AG09309 (cell line): ENCODE measurements around the gene CELSR1.

Experiments used
- DNase-seq: peaks from one replicate; pipeline ENCODE4 v3.0.0-alpha.2; 2010; ENCODE audit warnings: low read depth
- H3K4me3 ChIP-seq: 2 replicates; pipeline ENCODE4 v1.5.1; 2011; ENCODE audit warnings: mild to moderate bottlenecking, low read depth, low read length, moderate library complexity; ENCODE audit not compliant: control insufficient read depth
- TF ChIP-seq, protein P1 (sequence below): IDR thresholded peaks from 2 replicates; pipeline ENCODE4 v1.5.1; 2011; ENCODE audit warnings: mild to moderate bottlenecking, low read depth, low read length, inconsistent platforms; ENCODE audit not compliant: insufficient read depth, control insufficient read depth; ENCODE audit errors: missing control alignments

CELSR1 gene

DNA sequence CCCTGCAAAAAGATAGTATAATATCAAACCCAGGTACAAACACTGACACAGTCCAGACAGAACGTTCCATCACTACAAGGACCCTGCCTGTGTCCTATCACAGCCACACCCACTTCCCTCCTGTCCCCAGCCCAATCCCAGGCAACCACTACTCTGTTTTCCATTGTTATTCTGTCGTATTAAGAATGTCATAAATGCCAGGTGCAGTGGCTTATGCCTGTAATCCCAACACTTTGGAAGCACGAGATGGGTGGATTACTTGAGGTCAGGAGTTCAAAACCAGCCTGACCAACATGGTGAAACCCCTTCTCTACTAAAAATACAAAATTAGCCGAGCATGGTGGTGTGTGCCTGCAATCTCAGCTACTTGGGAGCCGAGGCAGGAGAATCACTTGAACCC, 112.9 kb downstream of the CELSR1 start:
- no peak for DNase-seq

DNA sequence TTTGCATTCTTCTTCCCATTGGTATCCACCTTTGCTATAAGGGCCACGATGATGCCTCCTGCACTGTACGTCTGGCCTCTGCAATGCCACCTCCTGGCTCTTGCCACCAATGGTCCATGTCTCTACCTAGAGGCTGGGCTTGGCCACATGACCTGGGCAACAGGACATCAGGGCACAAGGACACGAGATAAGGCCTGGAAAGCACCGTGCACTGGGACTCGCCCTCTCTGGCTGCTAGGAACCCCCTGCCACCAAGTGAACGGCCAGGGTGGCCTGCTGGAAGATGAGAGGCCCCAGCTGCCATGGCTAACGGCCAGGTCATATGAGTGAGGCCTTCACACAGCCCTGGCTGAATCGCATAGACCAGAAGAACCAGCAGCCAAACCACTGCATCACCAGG, 114.5 kb downstream of the CELSR1 start:
- TF ChIP-seq, protein P1, sequence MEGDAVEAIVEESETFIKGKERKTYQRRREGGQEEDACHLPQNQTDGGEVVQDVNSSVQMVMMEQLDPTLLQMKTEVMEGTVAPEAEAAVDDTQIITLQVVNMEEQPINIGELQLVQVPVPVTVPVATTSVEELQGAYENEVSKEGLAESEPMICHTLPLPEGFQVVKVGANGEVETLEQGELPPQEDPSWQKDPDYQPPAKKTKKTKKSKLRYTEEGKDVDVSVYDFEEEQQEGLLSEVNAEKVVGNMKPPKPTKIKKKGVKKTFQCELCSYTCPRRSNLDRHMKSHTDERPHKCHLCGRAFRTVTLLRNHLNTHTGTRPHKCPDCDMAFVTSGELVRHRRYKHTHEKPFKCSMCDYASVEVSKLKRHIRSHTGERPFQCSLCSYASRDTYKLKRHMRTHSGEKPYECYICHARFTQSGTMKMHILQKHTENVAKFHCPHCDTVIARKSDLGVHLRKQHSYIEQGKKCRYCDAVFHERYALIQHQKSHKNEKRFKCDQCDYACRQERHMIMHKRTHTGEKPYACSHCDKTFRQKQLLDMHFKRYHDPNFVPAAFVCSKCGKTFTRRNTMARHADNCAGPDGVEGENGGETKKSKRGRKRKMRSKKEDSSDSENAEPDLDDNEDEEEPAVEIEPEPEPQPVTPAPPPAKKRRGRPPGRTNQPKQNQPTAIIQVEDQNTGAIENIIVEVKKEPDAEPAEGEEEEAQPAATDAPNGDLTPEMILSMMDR, result no peak
- DNase-seq, result no peak

More for the DNA sequence above, 112.9 kb downstream of the CELSR1 start:
- TF ChIP-seq, protein P1, result no peak
- no peak overlapping the region for H3K4me3 ChIP-seq

DNA sequence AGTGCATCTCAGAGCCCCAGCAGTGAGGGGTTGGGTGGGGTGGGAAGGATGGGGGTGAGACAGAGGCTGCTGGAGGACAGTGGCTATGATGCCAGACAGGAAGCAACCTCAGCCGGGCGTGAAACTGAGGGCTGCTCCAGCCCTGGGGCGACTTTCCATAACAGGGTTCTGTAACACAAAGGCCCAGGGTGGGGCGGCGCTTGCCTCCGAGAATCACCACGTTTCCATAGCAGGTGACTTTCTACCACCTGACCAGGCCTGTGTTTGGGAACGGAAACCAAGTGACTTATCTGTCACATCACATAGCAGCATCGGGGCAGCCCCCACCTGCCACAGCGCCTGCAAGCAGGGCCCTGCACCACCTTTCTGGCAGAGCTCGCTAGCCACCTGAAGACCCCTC, 116.2 kb downstream of the CELSR1 start:
- DNase-seq, result no peak
- no peak overlapping the region for H3K4me3 ChIP-seq
- TF ChIP-seq, protein P1, result no peak

More for the DNA sequence above, 114.5 kb downstream of the CELSR1 start:
- H3K4me3 ChIP-seq, result no peak overlapping the region

DNA sequence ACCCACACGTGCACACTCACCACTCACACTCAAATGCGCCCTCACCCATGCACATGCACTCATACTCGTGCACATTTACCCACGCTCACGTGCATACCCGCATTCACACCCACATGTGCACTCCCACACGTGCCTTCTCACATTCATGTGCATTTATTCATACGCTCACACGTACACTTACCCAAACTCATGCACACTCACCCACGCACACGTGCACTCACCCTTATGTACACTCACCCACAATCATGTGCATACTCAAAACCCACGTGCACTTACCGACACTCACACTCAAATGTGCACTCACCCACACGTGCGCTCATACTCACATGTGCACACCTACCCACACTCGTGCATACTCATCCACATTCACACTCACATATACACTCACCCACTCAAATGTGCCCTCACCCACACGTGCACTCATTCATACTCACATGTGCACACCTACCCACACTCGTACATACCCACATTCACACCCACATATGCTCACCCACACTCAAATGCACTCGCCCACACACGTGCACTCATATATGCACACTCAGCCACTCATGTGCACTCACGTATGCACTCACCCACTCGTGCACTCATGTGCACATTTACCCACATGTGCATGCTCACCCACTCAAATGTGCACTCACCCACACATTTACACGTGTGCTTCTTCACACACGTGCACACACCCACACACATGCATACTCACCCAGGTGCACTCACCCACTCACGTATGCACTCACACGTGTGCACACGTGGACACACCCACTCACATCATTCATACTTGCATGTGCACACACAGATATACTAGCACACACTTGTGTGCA, 117.5 kb downstream of the CELSR1 start:
- H3K4me3 ChIP-seq, result no peak overlapping the region
- TF ChIP-seq, protein P1, result no peak
- no peak for DNase-seq

DNA sequence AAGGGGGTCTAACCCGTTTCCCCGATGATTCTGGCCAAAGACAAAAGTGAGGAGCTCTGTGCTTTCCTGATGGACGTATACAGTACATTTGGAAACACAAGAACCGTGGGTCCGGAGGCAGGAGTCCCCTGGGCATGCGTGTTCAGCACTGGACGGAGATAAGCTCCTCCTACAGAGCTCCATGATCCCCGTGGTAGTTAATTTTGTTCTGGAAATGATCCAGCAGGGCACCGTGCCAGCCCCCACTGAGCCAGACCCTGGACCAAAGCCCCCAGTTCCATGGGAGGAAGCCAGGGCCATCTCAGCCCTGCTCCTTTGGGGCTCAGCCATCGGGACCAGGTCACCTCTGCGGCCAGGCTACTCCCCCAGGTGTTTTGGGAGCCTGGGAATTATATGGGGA, 118.6 kb downstream of the CELSR1 start:
- H3K4me3 ChIP-seq, result no peak overlapping the region
- DNase-seq, result no peak
- TF ChIP-seq, protein P1, result no peak

DNA sequence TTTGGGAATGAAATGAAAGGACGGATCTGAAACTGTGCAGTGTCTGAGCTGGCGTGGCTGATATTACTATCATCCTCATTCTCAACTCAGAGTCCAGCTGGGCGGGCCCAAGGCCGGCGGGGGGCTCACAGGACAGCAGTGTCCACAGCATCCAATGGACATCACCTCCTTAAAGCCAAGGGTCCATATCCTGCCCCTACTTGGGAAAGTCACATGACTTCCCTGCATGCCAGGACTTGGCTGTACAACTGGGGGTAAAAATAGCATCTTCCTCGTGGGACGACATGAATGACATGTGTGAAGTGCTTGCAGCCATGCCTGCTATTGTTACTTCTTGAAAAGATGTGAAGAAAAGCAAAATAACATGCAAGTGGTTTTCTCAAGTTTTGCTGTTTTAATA, 119.7 kb downstream of the CELSR1 start:
- TF ChIP-seq, protein P1, result no peak
- H3K4me3 ChIP-seq, result no peak overlapping the region
- DNase-seq, result no peak
